GM10266 (cell line): Measurements from ENCODE around the gene OTX1.

Experiments used
- DNase-seq: peaks from one replicate; pipeline ENCODE4 v3.0.0; 2012; ENCODE audit errors: extremely low spot score
- TF ChIP-seq, protein P1 (sequence below): IDR thresholded peaks from 2 replicates; pipeline ENCODE4 v1.5.1; 2012; ENCODE audit warnings: mild to moderate bottlenecking, low read depth; ENCODE audit not compliant: control insufficient read depth, insufficient read depth; ENCODE audit errors: missing control alignments

The OTX1 gene

DNA sequence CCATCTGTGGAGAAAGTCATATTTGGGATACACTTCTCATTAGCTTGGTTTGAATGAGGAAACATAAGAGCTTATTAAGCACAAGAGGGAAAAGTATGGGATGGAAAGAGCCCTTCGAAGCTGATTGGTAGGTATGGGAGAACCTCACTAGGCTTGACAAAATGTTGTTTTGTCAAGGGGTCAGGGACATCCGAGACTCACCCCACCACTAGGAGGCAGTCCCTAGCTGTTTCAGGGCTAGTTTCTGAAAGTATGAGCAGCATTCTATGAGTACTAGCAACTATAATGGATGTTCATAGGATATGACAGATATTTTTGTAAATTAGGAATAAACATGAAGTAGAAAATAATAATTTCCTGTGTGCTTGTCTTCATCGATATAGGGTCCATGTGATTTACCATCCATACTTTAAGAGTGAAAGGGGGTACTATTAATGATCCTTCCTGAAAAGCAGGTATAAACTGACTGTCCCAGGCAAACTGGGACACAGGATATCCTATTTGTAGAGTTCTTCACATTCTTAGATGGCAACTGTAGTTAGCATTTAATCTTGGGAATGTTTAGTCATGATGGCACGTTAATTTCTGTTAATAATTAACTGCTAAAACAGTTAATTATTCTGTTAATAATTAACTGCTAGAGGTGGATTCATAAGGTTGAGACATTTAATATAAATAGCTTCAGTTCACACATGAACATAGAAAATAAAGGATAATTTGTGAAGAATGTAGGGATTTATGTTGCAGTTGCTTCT lies 28.4 kb downstream of the OTX1 start:
- TF ChIP-seq, protein P1, sequence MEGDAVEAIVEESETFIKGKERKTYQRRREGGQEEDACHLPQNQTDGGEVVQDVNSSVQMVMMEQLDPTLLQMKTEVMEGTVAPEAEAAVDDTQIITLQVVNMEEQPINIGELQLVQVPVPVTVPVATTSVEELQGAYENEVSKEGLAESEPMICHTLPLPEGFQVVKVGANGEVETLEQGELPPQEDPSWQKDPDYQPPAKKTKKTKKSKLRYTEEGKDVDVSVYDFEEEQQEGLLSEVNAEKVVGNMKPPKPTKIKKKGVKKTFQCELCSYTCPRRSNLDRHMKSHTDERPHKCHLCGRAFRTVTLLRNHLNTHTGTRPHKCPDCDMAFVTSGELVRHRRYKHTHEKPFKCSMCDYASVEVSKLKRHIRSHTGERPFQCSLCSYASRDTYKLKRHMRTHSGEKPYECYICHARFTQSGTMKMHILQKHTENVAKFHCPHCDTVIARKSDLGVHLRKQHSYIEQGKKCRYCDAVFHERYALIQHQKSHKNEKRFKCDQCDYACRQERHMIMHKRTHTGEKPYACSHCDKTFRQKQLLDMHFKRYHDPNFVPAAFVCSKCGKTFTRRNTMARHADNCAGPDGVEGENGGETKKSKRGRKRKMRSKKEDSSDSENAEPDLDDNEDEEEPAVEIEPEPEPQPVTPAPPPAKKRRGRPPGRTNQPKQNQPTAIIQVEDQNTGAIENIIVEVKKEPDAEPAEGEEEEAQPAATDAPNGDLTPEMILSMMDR, result peak; percentile 36
- DNase-seq, result no peak

DNA sequence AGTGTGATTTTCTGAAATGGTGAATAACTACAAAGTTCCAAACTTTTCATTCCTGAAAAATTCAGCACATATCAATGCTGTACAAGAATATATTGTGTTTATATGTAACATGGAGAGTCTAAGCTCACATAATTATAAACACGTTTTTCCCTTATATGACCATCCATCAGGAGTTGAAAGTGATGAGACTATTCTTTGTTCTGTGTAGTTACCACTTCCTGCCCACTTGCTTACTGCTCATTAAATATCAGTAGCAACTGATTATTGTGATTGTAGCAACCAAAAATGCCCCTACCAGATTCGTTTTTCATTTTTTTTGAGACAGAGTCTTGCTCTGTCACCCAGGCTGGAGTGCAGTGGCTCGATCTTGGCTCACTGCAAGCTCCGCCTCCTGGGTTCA lies 30.8 kb downstream of the OTX1 start:
- TF ChIP-seq, protein P1, result no peak
- DNase-seq, result no peak

DNA sequence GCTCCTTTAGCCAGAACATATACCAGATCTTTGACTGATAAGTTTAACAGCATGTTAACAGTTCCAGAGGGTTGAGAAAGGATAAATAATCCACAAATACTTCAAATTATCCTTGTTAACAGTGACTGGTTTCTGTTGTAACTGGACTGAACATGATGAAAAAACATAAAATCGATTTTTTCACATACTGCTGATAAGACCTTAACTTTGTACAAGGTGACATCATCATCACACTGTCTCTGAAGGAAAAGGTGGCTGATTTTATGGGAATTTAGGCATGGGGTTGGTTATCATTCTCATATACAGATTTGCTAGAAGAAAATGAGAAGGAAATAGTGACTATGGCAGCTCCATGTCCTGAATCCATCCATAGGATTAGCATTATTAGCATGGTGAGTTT lies 36.1 kb downstream of the OTX1 start:
- no peak for DNase-seq

DNA sequence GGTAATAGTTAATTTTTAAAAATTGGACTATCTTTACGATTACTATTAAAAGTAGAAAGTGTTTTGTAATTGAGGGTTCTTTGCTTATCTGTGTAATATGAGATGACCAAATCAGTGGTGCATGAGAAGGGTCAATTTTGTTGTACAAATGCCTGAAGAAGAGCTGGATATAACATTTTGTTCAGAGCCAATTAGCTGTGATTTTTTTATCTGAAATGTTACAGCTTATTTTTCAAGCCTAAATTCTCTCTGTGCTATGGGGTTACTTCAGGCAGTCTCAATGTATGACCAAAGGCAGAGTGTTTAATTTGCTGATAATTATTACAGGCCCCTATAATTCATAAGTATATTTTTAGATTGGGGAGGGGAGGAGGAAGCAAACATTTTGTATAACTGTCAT lies 41.8 kb downstream of the OTX1 start:
- TF ChIP-seq, protein P1, result no peak
- no peak for DNase-seq

More for the DNA sequence above, 36.1 kb downstream of the OTX1 start:
- TF ChIP-seq, protein P1, result no peak

DNA sequence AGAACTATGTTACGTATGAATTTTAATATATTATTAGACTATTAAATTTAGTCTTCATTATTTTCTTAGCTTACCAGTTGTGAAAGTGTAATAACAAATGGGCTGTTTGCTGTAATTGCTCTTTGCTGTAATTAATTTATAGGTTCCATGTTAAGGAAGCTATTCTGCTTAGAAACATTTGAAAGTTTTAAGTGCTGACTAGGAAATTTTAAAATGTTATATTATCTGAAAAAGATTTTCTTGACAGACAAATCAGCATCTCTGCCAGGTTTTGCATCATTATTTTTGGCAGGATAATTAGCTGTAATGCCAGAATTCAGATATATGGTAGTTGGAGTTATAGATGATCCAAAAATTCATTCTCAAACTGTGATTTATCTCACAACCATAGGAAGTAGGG lies 42.2 kb downstream of the OTX1 start:
- DNase-seq, result no peak
- TF ChIP-seq, protein P1, result no peak

DNA sequence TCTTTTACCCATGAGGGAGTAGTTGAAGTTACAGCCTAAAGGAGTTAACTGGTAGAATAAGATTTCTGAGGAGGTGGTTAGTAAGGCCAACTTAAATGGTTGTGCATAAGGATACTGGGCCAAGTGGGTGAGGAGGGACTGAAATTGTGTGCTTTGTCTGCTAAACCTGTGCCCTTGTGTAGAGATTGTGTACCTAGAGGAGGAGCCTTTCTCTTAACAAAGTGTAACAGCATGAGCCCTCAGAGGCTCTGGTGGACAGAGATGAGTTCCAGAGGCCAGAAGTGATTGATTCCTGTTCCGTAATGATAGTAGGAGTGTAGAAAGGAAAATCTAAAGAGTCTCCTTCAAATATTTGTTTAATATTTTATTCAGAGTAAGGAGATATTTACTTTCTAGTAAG lies 42.9 kb downstream of the OTX1 start:
- TF ChIP-seq, protein P1, result no peak
- DNase-seq, result no peak

DNA sequence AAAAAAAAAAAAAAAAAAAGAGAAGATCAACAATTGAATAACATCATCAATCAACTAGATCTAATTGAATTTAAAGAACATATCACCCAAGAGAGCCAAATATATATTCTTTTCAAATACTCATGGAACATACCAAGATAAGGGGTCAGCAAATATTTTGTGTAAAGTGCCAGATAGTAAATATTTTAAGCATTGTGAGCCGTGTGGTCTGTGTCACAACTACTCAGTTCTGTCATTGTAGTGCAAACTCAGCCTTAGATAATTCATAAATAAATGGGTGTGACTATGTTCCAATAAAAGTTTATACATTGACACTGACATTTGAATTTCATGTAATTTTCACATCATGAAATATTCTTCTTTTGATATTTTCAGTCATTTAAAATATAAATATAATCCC lies 45.9 kb downstream of the OTX1 start:
- DNase-seq, result no peak
- TF ChIP-seq, protein P1, result no peak
